C4-2B (cell line): ENCODE results near the gene PPFIBP1.

Source experiments
- H3K27ac ChIP-seq: fragments of 450-650 bp; 2 replicates; pipeline ENCODE4 v1.5.1; 2017
- ZFX ChIP-seq: fragments of 450-650 bp; IDR thresholded peaks from 2 replicates; pipeline ENCODE4 v1.6.1; 2017
- TF ChIP-seq, protein P1 (sequence below): fragments of 450-650 bp; conservative IDR thresholded peaks from 2 replicates; pipeline ENCODE4 v1.5.1; 2017; ENCODE audit warnings: mild to moderate bottlenecking

The PPFIBP1 gene

DNA sequence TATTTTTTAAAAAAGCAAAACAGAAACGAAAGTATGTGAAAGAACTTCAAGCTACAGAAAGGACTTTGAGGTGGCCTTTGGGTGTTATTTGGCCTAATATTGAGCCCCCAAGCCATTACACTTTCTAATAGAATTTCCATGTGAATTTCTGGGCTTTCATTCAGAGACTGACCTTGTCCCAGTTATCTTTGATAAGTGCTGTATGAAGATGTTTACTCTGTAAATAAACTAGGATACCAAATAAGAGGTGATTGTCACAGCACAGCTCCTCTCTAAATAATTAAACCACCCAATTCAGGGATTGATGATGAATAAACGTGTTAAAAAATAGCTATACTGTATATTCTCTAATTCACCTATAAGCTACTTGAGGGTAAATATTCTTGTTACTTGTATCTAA, 32.8 kb upstream of the PPFIBP1 start:
- H3K27ac ChIP-seq: no peak overlapping the region
- TF ChIP-seq ZFX: no peak
- TF ChIP-seq, protein P1, sequence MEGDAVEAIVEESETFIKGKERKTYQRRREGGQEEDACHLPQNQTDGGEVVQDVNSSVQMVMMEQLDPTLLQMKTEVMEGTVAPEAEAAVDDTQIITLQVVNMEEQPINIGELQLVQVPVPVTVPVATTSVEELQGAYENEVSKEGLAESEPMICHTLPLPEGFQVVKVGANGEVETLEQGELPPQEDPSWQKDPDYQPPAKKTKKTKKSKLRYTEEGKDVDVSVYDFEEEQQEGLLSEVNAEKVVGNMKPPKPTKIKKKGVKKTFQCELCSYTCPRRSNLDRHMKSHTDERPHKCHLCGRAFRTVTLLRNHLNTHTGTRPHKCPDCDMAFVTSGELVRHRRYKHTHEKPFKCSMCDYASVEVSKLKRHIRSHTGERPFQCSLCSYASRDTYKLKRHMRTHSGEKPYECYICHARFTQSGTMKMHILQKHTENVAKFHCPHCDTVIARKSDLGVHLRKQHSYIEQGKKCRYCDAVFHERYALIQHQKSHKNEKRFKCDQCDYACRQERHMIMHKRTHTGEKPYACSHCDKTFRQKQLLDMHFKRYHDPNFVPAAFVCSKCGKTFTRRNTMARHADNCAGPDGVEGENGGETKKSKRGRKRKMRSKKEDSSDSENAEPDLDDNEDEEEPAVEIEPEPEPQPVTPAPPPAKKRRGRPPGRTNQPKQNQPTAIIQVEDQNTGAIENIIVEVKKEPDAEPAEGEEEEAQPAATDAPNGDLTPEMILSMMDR: no peak

DNA sequence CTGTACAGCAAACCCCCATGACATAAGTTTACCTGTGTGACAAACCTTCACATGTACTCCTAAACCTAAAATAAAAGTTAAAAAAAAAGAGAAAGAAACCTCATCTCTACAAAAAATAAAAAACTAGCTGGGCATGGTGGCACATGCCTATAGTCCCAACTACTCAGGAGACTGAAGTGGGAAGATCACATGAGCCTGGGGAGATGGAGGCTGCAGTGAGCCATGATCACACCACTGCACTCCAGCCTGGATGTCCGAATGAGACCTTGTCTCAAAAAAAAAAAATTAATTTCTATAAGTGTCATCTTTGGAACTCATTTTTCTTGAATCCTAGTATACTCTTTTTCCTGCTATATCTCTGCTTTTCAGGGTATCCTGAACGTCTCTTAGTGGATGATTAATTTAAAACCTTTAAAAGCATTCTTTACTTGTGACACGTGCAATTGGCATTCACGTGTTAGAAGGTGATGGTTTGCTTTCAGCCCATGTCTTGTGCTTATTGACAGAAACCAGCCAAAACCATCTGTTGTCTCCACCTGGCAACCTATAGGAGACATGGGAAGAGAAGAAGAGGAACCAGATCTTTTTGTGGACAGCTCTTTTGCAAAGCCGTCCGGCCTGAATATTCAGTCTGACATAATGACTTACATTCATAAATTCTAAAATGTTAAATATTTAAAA, 30.6 kb upstream of the PPFIBP1 start:
- H3K27ac ChIP-seq: no peak overlapping the region
- no peak for TF ChIP-seq ZFX
- TF ChIP-seq, protein P1: no peak

DNA sequence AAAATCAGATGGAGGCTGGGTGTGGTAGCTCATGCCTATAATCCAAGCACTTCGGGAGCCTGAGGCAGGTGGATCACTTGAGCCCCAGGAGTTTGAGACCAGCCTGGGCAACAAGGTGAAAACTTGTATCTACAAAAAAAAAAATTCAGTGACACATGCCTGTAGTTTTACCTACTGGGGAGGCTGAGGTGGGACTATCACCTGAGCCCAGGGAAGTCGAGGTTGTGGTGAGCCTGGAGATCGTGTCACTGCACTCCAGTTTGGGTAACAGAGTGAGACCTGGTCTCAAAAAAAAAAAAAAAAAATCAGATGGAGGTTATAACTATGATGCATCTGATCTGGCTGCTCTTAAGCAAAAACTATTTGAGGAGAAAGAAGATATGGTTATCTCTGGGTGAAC, 26.6 kb upstream of the PPFIBP1 start:
- TF ChIP-seq ZFX: no peak
- TF ChIP-seq, protein P1: no peak
- H3K27ac ChIP-seq: no peak overlapping the region

DNA sequence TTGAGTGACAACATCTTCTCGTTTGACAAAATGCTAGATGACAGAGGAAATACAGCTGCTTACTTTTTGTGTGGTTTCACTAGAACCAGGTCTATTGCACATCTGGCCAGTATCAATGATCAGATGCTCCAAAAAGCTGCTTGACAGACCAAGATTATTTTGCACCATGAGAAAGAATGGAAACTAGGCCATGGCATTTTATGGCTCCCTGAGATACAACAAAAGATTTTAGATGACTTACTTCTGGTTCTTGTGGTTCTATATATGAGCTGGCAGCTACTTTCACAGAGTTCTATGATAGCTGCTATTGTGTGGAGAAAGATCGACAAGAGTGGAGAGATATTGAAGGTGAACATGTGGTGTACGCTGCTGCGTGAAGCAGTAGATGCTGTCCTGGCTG, 25.9 kb upstream of the PPFIBP1 start:
- H3K27ac ChIP-seq: no peak overlapping the region
- no peak for TF ChIP-seq ZFX
- TF ChIP-seq, protein P1: no peak

DNA sequence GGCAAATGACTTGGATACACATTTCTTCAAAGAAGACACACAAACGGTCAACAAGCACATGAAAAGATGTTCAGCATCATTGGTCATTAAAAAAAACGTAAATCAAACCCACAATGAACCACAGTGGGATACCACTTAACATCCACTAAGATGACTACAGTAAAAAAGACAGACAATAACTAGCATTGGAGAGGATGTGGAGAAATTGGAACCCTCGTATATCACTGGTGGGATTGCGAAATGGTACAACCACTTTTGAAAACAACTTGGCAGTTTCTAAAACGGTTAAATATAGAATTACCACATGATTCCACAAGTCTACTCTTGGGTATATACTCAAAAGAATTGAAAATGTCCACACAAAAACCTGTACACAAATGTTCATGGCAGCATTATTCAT, 25.2 kb upstream of the PPFIBP1 start:
- no peak for TF ChIP-seq ZFX
- TF ChIP-seq, protein P1: no peak
- H3K27ac ChIP-seq: no peak overlapping the region

DNA sequence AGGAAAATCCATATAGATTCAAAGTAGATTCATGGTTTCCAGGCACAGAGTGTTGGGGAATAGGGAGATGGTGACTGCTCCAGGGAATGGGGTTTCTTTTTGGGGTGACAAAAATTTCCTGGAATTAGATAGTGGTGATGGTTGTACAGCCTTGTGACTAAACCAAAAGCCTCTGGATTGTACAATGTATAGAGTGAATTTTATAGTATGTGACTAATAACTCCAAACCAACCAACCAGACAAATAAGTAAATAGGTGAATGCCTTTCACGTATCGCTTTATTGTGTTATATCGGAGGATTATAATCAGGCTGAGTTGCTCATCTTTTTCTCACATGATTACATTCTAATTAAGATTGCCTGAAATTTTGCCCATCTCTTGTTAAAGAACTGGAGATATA, 24.6 kb upstream of the PPFIBP1 start:
- TF ChIP-seq, protein P1: no peak
- no peak for TF ChIP-seq ZFX
- H3K27ac ChIP-seq: no peak overlapping the region

DNA sequence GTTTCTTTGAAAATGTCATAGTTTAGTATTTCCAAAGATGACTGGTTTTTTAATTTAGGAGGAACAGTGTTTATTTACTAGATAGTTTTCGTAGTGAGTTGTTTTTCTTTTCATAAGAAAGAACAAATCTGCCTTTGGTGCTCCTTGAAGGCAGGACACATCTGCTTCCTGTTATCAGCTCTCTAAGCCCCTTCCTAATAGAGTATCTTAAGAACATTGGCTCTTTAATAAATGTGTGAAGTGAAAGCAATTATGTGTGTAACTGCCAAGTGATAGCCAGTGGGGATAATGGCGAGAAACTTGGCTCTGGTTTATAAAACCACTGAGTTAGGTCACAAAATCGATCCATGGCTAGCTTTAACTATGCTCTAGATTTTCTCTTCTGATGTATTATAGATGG, 23.5 kb upstream of the PPFIBP1 start:
- TF ChIP-seq ZFX: no peak
- TF ChIP-seq, protein P1: no peak
- H3K27ac ChIP-seq: no peak overlapping the region
